CD4-positive, alpha-beta T cell treated with Interferon alpha-2 for 1 hour (primary cell): ENCODE measurements around the gene SPINK1.
A peak's percentile ranks its signal among the peaks of the same experiment; 100 is the strongest.
"Not testable (repeated sequence)": the region's sequence is repeated elsewhere in the genome, so short reads cannot be mapped to it uniquely, and the experiment has no call there.

ENCODE experiments used
- DNase-seq, 2 donors: peaks; one replicate each; pipeline ENCODE4 v3.0.0-alpha.2; 2020 to 2022

Gene SPINK1

DNA sequence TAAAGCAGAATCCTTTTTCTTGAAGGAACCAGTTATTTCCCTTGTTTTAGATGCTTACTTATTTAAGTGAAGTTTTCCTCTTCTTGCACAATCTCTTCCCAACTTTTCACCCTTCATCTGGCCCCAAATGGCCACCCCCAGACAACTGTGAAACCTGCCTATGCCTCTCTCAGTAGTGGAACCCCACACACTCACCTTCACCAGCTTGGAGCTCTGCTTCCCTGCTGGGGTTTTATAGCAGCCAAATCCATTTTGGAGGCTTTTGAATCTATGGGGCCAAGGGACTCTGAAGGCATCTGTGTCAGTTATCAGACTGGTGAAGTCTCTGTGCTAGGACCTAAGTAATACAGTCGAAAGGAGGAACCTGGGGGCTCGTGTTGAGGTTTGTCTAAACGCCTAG lies 22.9 kb upstream of the SPINK1 start:
- DNase-seq = no peak

DNA sequence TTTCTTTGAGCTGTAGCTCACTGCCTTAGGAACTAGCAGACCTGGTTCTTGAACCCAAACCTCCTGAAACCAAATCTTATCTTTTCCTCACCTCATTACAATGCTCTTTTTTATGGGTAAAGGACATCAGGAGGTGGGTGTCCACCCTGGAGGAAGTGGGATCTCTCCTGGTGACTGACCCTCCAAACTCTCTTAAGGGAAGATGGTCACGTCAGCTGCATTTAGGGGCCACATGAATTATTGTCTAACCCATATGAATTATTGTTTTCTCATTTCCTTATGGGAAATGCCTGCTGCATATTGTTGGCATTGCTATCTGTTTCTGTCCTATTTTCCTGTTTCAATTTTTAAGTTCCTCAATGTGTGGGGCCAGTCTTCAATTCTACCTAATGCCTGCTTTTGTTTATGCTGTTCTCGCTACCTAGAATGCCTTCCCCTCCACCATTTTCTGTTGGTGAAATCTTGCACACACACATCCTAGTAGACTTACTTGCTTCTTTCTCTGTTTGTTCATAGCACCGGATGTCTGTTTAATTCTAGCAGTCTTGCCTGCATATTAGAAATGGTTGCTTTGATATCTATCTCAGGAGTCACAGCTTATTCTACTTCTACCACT lies 22.0 kb upstream of the SPINK1 start:
- DNase-seq = no peak

DNA sequence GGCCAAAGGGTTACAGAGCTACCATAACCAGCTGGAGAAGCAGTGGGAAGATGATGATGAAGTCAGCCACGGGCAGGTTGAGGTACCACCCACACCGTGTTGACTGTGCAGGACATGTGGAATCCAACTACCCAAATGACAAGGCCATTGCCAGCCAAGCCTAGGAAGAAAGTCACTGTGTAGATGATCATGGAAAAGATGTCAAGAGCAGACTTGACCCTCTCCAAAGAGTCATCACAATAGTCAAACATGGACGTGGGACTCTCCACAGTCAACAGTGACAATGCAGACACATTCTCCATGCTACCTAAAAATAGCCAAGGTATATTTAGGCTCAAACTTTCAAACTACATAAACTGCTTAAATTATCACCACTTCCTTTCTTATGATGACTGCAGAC lies 20.9 kb upstream of the SPINK1 start:
- DNase-seq = no peak

GRCh38 chr5:147851578-147851977 lies 20.1 kb upstream of the SPINK1 start:
- no peak for DNase-seq

- DNase-seq = no peak
Measured at GRCh38 chr5:147849226-147849625, 17.8 kb upstream of the SPINK1 start.

- DNase-seq = no peak
Measured at GRCh38 chr5:147845618-147846017, 14.1 kb upstream of the SPINK1 start.

- DNase-seq = no peak
Measured at GRCh38 chr5:147844846-147845245, 13.4 kb upstream of the SPINK1 start.

DNA sequence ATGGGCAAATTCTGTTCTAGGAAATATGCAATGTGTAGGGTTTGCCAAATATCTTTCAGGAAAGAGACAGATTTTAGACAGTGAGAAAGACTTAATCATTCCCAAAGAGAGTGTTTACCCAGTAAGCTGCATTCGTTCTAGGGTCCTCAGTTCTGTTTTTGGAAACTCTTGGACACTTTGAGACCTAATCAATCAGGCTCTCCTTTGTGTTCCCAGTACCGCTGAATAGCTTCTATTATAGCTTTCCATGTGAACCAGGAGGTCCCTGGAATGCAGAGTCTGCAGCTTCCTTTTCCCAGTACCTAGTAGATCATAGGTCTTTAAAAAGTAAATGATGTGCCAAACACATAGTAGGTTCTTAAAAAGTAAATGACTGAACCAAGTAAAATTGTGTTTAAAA lies 11.4 kb upstream of the SPINK1 start:
- DNase-seq = no peak

GRCh38 chr5:147836439-147836838 lies 5.0 kb upstream of the SPINK1 start:
- DNase-seq = no peak

- no peak for DNase-seq
Measured at GRCh38 chr5:147835386-147835798, 3.9 kb upstream of the SPINK1 start.

DNA sequence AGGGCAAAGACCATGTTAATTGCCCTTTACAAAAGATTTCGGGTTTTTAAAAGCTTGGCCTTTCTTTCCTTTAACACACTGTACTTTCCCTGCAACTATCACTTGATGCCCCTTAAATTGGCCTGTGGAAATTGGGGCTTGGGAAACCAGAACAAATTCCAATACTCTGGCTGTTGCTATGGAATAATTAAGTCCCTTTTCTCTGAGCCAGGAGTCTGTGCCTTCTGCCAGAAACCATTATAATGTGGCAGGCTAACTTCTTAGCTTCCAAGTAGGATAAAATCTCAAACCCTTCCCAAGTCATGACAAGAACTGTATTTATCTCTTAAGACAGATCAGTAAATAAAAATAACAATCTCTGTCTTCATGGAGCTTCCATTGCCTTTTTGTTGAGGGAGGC lies 1.1 kb upstream of the SPINK1 start:
- DNase-seq = no peak

GRCh38 chr5:147830035-147830434 lies 1.4 kb downstream of the SPINK1 start:
- no peak for DNase-seq

DNA sequence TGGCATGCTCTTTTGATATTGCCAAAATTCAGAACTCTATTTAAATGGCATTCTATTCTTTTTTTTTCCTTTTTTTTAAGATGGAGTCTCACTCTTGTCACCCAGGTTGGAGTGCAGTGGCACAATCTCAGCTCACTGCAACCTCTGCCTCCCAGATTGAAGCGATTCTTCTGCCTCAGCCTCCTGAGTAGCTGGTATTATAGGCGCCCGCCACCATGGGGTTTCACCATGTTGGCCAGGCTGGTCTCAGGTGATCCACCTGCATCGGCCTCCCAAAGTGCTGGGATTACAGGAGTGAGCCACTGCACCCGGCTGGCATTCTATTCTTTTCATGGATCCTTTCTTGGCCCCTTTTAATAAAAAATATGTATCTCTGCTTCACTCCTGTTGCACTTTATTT lies 4.5 kb downstream of the SPINK1 start:
- not testable (repeated sequence) for DNase-seq

DNA sequence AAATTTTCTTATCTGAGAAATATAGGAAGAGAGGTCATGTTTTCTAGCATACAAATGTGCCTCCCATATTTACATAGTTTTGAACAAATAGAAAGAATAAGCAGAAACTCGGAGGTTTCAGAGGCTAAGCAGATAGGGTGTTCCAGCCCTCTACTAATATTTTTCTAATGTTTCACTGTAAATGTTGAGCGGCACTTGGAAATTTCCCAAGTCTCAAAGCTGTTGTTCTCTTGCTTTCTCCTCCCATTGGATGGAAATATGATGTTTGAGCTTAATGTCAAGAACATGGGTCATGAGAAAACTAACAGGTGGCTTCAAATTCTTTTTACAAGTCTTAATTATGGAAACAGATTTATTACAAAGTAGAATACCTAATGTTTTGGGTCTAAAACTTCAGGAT lies 5.1 kb downstream of the SPINK1 start:
- DNase-seq = no peak

DNA sequence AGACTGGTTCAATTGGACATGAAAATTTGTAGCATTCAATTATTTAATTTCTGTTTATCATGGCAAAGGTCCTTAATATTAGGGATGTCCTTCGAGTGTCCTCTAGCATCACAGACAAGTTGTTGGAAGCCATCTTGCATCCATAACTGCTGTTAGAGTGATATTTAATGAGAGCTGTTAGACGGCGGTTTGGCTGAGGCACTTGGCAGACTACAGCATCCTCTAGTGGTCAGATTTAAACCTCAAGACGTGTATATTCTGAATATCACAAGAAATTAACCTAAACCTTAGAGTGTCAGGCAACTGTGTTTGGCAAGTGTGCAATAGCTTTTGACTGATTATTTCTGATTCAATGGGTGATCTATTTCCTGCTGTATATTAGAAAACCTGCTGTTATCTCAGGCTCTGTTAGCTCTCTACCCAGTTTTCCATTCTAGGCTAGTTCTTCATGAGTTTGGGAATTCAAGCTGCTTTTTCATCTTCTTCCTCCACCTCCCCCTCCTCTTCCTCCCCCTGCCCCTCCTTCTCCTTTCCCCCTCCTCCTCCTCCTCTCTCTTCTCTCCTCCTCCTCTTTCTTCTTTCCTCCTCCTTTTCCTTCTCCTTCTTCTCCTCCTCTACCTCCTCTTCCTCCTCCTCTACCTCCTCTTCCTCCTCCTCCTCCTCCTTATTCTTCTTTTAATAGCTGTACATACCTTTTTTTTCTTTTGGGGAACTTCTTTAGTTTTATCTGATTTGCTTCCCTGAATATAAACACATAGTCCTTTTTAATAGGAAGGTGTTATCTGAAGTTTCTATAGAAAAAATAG lies 8.6 kb downstream of the SPINK1 start:
- peak; percentile 51 to 70 for DNase-seq

DNA sequence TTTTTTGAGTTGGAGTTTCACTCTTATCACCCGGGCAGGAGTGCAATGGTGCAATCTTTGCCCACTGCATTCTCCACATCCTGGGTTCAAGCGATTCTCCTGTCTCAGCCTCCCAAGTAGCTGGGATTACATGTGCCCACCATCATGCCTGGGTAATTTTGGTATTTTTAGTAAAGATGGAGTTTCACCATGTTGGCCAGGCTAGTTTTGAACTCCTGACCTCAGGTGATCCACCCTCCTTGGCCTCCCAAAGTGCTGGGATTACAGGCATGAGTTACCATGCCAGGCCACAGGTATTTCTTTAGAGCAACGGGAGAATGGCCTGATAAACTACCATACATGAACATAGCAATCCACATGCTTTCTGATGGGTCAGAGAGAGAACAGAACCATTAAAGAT lies 9.2 kb downstream of the SPINK1 start:
- DNase-seq = not testable (repeated sequence)

- no peak for DNase-seq
Measured at GRCh38 chr5:147821766-147822165, 9.7 kb downstream of the SPINK1 start.

- DNase-seq = no peak
Measured at GRCh38 chr5:147819261-147819770, 12.2 kb downstream of the SPINK1 start.

DNA sequence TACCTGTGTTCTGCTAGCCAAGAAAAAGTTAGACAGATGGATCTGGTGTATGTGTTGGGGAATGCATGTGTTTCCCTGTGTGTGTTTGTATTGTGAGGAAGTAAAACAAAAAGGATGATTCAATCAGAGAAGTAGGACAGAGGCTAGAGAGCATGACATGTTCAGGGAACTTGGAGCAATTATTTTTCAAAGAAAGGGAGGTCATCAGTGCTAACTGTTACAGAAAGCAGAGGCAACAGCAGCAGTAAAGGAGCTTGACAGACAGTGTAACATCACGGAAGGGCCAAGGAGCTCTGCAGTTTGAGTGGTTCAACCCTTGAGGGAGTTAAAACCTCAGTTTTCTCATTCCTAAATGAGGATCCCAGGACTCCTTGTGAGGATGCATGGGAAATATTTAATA lies 13.2 kb downstream of the SPINK1 start:
- no peak for DNase-seq

- DNase-seq = no peak
Measured at GRCh38 chr5:147813696-147814095, 17.8 kb downstream of the SPINK1 start.

- no peak for DNase-seq
Measured at GRCh38 chr5:147809830-147810666, 21.4 kb downstream of the SPINK1 start.

GRCh38 chr5:147805030-147805454 lies 26.4 kb downstream of the SPINK1 start:
- DNase-seq = peak; percentile 53 to 72

DNA sequence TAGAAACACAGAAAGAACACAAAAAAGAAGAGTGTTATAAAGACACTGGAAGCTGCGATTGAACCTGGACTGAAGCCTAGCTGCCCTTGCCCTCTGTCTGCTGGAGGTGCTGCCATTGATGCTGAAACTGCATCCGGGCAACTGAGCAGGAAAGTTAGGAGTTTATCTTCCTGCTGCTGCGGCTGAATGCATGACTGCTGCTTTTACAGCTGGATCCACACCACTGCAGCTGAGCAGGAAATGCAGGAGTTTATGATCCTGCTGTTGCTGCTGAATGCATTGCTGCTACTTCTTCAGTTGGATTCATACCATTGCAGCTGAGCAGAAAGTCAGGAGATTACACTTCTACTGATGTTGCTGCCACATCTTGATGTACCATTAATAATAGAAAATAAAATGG lies 27.1 kb downstream of the SPINK1 start:
- no peak for DNase-seq

DNA sequence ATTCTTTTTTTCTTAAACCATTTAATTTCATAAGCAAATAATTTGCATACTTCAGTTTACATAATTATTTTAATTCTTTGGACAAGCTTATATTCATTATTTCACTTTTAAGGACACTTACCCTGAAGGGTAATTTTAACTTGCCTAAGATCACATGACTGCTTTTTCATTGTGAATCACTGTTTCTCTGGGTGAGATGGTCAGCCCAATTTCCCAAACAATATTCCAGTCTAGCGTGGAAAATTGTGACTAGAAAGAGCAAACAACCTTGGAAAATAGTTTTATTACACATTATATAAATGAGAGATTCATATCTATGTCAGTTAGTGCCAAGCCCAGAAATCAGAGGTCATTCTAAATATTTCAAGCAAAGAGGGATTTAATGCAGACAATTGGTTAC lies 27.5 kb downstream of the SPINK1 start:
- no peak for DNase-seq
